GM12878 (cell line): ENCODE data around the gene TP53I11. TPM values are rescaled to one million over a fixed set of nuclear protein-coding genes. Genes with fewer than 3 reads are reported as not detected.

Experiments used
- ATAC-seq: fragments of 200-7000 bp; cut with Tn5 transposase; 3 replicates; pipeline ENCODE4 v1.9.1; 2020; ENCODE audit warnings: mild to moderate bottlenecking, moderate library complexity
- Bru-seq: library from RNA; stranded (reverse); fragments of 400-500 nt; gene quantifications from one replicate; lab custom pipeline; 2021; lab: Mats Ljungman, UMichigan
- BruChase-seq, 2 experiments: library from RNA; stranded (reverse); fragments of 400-500 nt; gene quantifications; one replicate each; lab custom pipeline; 2021; lab: Mats Ljungman, UMichigan
- BruUV-seq: library from RNA; stranded (reverse); fragments of 400-500 nt; replicated peaks from 2 replicates; lab custom pipeline; 2021; lab: Mats Ljungman, UMichigan
- CTCF ChIA-PET: fragments of 300-600 bp; sonication (Branson Sonifier 250); formaldehyde crosslinking; extraction: SDS; loops from one replicate; lab custom pipeline; 2021; ENCODE audit warnings: inconsistent platforms; lab: Yijun Ruan, JAX
- POLR2A ChIA-PET: fragments of 350-600 bp; formaldehyde crosslinking; extraction: SDS; loops from one replicate; lab custom pipeline; 2021; ENCODE audit warnings: inconsistent platforms; lab: Charles Lee
- RAD21 ChIA-PET: fragments of 300-600 bp; sonication (Branson Sonifier 250); formaldehyde crosslinking; loops from one replicate; lab custom pipeline; 2023; ENCODE audit warnings: antibody characterized with exemption; ENCODE audit not compliant: unreplicated experiment; lab: Charles Lee
- SMC1A ChIA-PET: fragments of 300-600 bp; sonication (Branson Sonifier 250); formaldehyde crosslinking; loops from one replicate; lab custom pipeline; 2023; ENCODE audit not compliant: unreplicated experiment, uncharacterized antibody; lab: Charles Lee
- DNase-seq: peaks from one replicate; pipeline ENCODE4 v3.0.0-alpha.2; 2011; ENCODE audit warnings: low read depth, low spot score
- FAIRE-seq: peaks from 3 replicates; lab custom pipeline; 2011; peaks lifted over from hg19 to GRCh38; lab: Jason Lieb, UNC
- H2AFZ ChIP-seq: 2 replicates; pipeline ENCODE4 v1.6.0; 2011; ENCODE audit warnings: low read depth, low read length, control low read depth; ENCODE audit not compliant: control insufficient read depth
- H3K27ac ChIP-seq: 2 replicates; pipeline ENCODE4 v1.5.1; 2011; ENCODE audit warnings: control low read depth; ENCODE audit not compliant: control insufficient read depth, insufficient read depth
- H3K27me3 ChIP-seq, 2 experiments: replicated peaks in 1 of 2; 2 replicates each; pipeline versions ENCODE4 v1.6.0 to v1.6.1; 2011; ENCODE audit warnings: low read length in 1 of 2; ENCODE audit not compliant: control insufficient read depth in 2 of 2, insufficient read depth in 2 of 2
- H3K36me3 ChIP-seq, 2 experiments: 2 replicates each; pipeline ENCODE4 v1.5.1; 2011; ENCODE audit warnings: low read length in 1 of 2; ENCODE audit not compliant: control insufficient read depth in 2 of 2, insufficient read depth in 2 of 2
- H3K4me1 ChIP-seq: 2 replicates; pipeline ENCODE4 v1.6.1; 2011; ENCODE audit warnings: mild to moderate bottlenecking, low read length, moderate library complexity, mixed read lengths; ENCODE audit not compliant: control insufficient read depth, insufficient read depth
- H3K4me2 ChIP-seq: 2 replicates; pipeline ENCODE4 v1.6.0; 2011; ENCODE audit warnings: control low read depth; ENCODE audit not compliant: control insufficient read depth, insufficient read depth
- H3K4me3 ChIP-seq: fragments of 200-600 bp; sonication (generic); 2 replicates; pipeline ENCODE4 v1.5.1; 2016
- H3K79me2 ChIP-seq: 2 replicates; pipeline ENCODE4 v1.6.0; 2011; ENCODE audit warnings: low read length; ENCODE audit not compliant: control insufficient read depth, insufficient read depth
- H3K9ac ChIP-seq: 2 replicates; pipeline ENCODE4 v1.8.0; 2011; ENCODE audit warnings: low read length, control low read depth, mixed read lengths; ENCODE audit not compliant: control insufficient read depth, insufficient read depth
- H3K9me3 ChIP-seq: replicated peaks from 3 replicates; pipeline ENCODE4 v1.5.1; 2011; ENCODE audit warnings: mild to moderate bottlenecking, low read length; ENCODE audit not compliant: control insufficient read depth, insufficient read depth
- H4K20me1 ChIP-seq: 2 replicates; pipeline ENCODE4 v1.6.0; 2011; ENCODE audit not compliant: control insufficient read depth, insufficient read depth
- ASH2L ChIP-seq: fragments of 300-600, 200-600 bp; sonication (generic); IDR thresholded peaks from 2 replicates; pipeline ENCODE4 v1.6.1; 2017; ENCODE audit warnings: low read depth, mild to moderate bottlenecking, borderline replicate concordance
- ATF2 ChIP-seq: IDR thresholded peaks from 2 replicates; pipeline ENCODE4 v1.6.1; 2012; ENCODE audit warnings: low read length, inconsistent platforms
- BHLHE40 ChIP-seq, 2 experiments: fragments of 450-650 bp in 1 of 2; IDR thresholded peaks; 2 replicates each; pipeline ENCODE4 v1.6.1; 2011 to 2017; ENCODE audit warnings: low read depth in 2 of 2, borderline replicate concordance in 1 of 2, improper control_type of control experiment in 1 of 2, low read length in 1 of 2, mild to moderate bottlenecking in 1 of 2
- CBFB ChIP-seq: IDR thresholded peaks from 2 replicates; pipeline ENCODE4 v1.6.1; 2016; ENCODE audit warnings: antibody characterized with exemption, low read depth
- CTCF ChIP-seq, 3 experiments: IDR thresholded peaks in 2 of 3; conservative IDR thresholded peaks in 1 of 3; 2 replicates each; pipeline ENCODE4 v1.5.1; 2011; ENCODE audit warnings: low read depth in 3 of 3, low read length in 3 of 3, mild to moderate bottlenecking in 3 of 3, control low read depth in 2 of 3, moderate library complexity in 2 of 3, inconsistent platforms in 1 of 3, mixed read lengths in 1 of 3; ENCODE audit not compliant: control insufficient read depth in 2 of 3, insufficient read depth in 1 of 3; ENCODE audit errors: extremely low read depth in 1 of 3
- ELK1 ChIP-seq: IDR thresholded peaks from 2 replicates; pipeline ENCODE4 v1.6.1; 2012; ENCODE audit warnings: low read depth, low read length, improper control_type of control experiment
- MXI1 ChIP-seq: fragments of 150-350 bp; IDR thresholded peaks from 2 replicates; pipeline ENCODE4 v1.6.1; 2011; ENCODE audit warnings: low read depth, mild to moderate bottlenecking, inconsistent platforms, low read length, improper control_type of control experiment
- RCOR1 ChIP-seq: conservative IDR thresholded peaks from 2 replicates; pipeline ENCODE4 v1.6.1; 2012; ENCODE audit warnings: low read depth, low read length, improper control_type of control experiment
- YBX1 ChIP-seq: fragments of 450-650 bp; IDR thresholded peaks from 2 replicates; pipeline ENCODE4 v1.6.1; 2016; ENCODE audit warnings: antibody characterized with exemption
- WGBS: methylation state at CpG from one replicate; pipeline ENCODE4 v1.1.6; 2016; ENCODE audit warnings: low lambda C conversion rate; ENCODE audit not compliant: insufficient replicate concordance, insufficient coverage; ENCODE audit errors: missing lambda C conversion rate; 5-methylcytosine and 5-hydroxymethylcytosine counted together
- in situ Hi-C: fragments of 300-500 bp; cut with MboI; formaldehyde crosslinking; loops from 9 replicates; pipeline ENCODE4 v1.14.3; 2018; ENCODE audit warnings: mixed read lengths
- intact Hi-C: fragments of 100-400 bp; cut with micrococcal nuclease; formaldehyde crosslinking; loops from one replicate; pipeline ENCODE4 v1.14.2; 2022; ENCODE audit not compliant: unreplicated experiment
- long read RNA-seq, 2 experiments: library from polyadenylated mRNA; unstranded; transcript quantifications; one replicate each; pipeline ENCODE4 v2.0.0, GENCODE V29; 2019 to 2020
- polyA minus RNA-seq, 3 experiments: library from RNA; depleted of rRNA, polyadenylated mRNA; stranded (reverse); fragments of >200 nt; gene quantifications; 2 replicates each; pipeline ENCODE4 v1.2.3, GENCODE V29; 2011
- polyA plus RNA-seq, 11 experiments: library from polyadenylated mRNA; depleted of rRNA in 4 of 11; unstranded in 6 of 11; stranded (reverse) in 5 of 11; fragments of >200 nt; fragmentation: Nextera tagmentation in 4 of 11; fragmentation: Illumina TruSeq in 1 of 11; extraction: Ambion mirVana in 4 of 11; extraction: Trizol in 1 of 11; gene quantifications; 1 replicate in 1 of 11; 2 replicates in 10 of 11; pipeline versions ENCODE4 v1.2.1 to v1.2.3, GENCODE V29; 2011 to 2016; ENCODE audit warnings: inconsistent platforms in 2 of 11, missing spikeins in 2 of 11, low read depth in 1 of 11
- total RNA-seq, 4 experiments: library from RNA; depleted of rRNA in 3 of 4; stranded (reverse); fragments of >200 nt in 3 of 4; fragmentation: Illumina TruSeq in 1 of 4; extraction: Trizol in 1 of 4; gene quantifications; 2 replicates each; pipeline versions ENCODE4 v1.2.1 to v1.2.3, GENCODE V29; 2013 to 2021

Gene TP53I11
- not detected in 2 replicates for total RNA-seq (2013; cell fraction: nucleolus; rRNA removed)
- 0.17 TPM in 1 of 2 replicates, not detected in the other for total RNA-seq (2014; rRNA removed)
- not detected in 2 replicates for total RNA-seq (2014; rRNA removed; fragmentation: Illumina TruSeq; extraction: Trizol)
- total RNA-seq (2021), result 0.21 and 0.23 TPM in 2 replicates
- polyA plus RNA-seq (2011; ENCODE audit: low read depth), result 0.30 TPM
- 0.10 and 0.27 TPM in 2 replicates for polyA plus RNA-seq (2011; rRNA removed)
- 0.39 and 0.60 TPM in 2 replicates for polyA plus RNA-seq (2011; cell fraction: cytosol; rRNA removed)
- 0.57 and 0.85 TPM in 2 replicates for polyA plus RNA-seq (2011; cell fraction: nucleus; rRNA removed)
- polyA plus RNA-seq (2012), result 1.2 and 1.5 TPM in 2 replicates
- 0.03 TPM in 1 of 2 replicates, not detected in the other for polyA plus RNA-seq (2014; fragmentation: Illumina TruSeq; extraction: Trizol)
- polyA plus RNA-seq (2014; fragmentation: Nextera tagmentation; extraction: Ambion mirVana), result not detected
- 0.08 and 0.24 TPM in 2 replicates for polyA plus RNA-seq (2014; rRNA removed)
- under 1 TPM; 0.15 to 0.28 TPM for polyA plus RNA-seq (2016; fragmentation: Nextera tagmentation; extraction: Ambion mirVana)
- 0.15 and 0.77 TPM in 2 replicates for polyA minus RNA-seq (2011; rRNA and poly(A)+ RNA removed)
- 1.1 TPM in 1 of 2 replicates, not detected in the other for polyA minus RNA-seq (2011; cell fraction: cytosol; rRNA and poly(A)+ RNA removed)
- 0.60 and 1.4 TPM in 2 replicates for polyA minus RNA-seq (2011; cell fraction: nucleus; rRNA and poly(A)+ RNA removed)
- Bru-seq, nascent RNA, result percentile 14 among the genes with signal in this experiment
- percentile 15 among the genes with signal in this experiment for BruChase-seq, experiment 1, labeled RNA remaining after a 6-hour chase
- BruChase-seq, experiment 2, labeled RNA remaining after a 2-hour chase, result percentile 23 among the genes with signal in this experiment
- long read RNA-seq, experiment 1, result 0 reads
- long read RNA-seq, experiment 2, result 0 reads

GRCh38 chr11:44950625-44951476 lies at the start of gene TP53I11:
TP53I11 (minus strand) TSS chr11:44950883; CDS start chr11:44938335, 12,548 bp downstream.
- H2AFZ ChIP-seq, result peak within 1 kb of the TSS; percentile 18
- ChIA-PET CTCF (no interaction called here), POLR2A (no interaction called here), SMC1A (no interaction called here), RAD21 (no interaction called here)
- intact Hi-C loops, result no loop called here
- H3K4me1 ChIP-seq, result no peaks in the 10 kb centered on the region
- DNase-seq (no peak), FAIRE-seq (no peak), ATAC-seq (peak; percentile 72)
- peak within 1 kb of the TSS; percentile 44 for H3K4me2 ChIP-seq
- no peak within 1 kb of the TSS for H3K27ac ChIP-seq
- in situ Hi-C loops, result no loop called here
- BruUV-seq, result no TSS peak
- H3K36me3 ChIP-seq, result no peaks in the 10 kb centered on the region
- no peak within 1 kb of the TSS for H3K9ac ChIP-seq
- WGBS, result 13% methylated on average over 42 of the region's 83 CpGs
- no peaks in the 10 kb centered on the region; the same call in 1 of the 2 replicates for H4K20me1 ChIP-seq
- no peak for TF ChIP-seq ASH2L
- TF ChIP-seq ELK1, result no peak
- TF ChIP-seq BHLHE40 (IDR thresholded peaks at IDR 0.05; ENCODE audit: borderline replicate concordance in 1 of 2, low read depth in 2 of 2, low read length in 1 of 2), result 0 out of 4 replicates have a peak, but pooled peaks of 1 of the 2 experiments have one; percentile 8
- TF ChIP-seq CBFB, result no peak
- no peak for TF ChIP-seq MXI1
- TF ChIP-seq ATF2, result no peak
- TF ChIP-seq RCOR1, result no peak
- no peak for TF ChIP-seq YBX1
- TF ChIP-seq CTCF (IDR thresholded peaks at IDR 0.05 in 2 of 3, conservative IDR thresholded peaks at IDR 0.05 in 1 of 3; ENCODE audit: control insufficient read depth in 2 of 3, extremely low read depth in 1 of 3, insufficient read depth in 1 of 3, low read depth in 3 of 3, low read length in 3 of 3), result peak; percentile 7 to 43 (median 25); a peak in 2 of 6 replicates
- peaks cover 2% of the 10 kb centered on the region; the same call in 1 of the 3 replicates for H3K9me3 ChIP-seq
- H3K4me3 ChIP-seq, result peak within 1 kb of the TSS; percentile 36; the same call in 1 of the 2 replicates
- peaks cover 0 to 6% of the 10 kb centered on the region in 2 experiments; a peak in 3 of 4 replicates for H3K27me3 ChIP-seq
- H3K79me2 ChIP-seq, result no peaks in the 10 kb centered on the region
